ENCODE data around the gene ALDH4A1. TPM values are rescaled to one million over a fixed set of nuclear protein-coding genes. Genes with fewer than 3 reads are reported as not detected.

ALDH4A1 gene
- total RNA-seq, 1 donor from 2014 or later = 11.5 TPM

- Mint-ChIP-seq H3K9me3 (no peaks in the 10 kb centered on the region), H3K27me3 (ENCODE audit: low read depth) (no peaks in the 10 kb centered on the region), H3K27ac (peak overlapping the region; percentile 82)
Observed at GRCh38 chr1:18944810-18945209, 42.5 kb upstream of the ALDH4A1 start.

GRCh38 chr1:18943914-18944572, 41.7 kb upstream of the ALDH4A1 start:
- Mint-ChIP-seq H3K27me3 (ENCODE audit: low read depth) (no peaks in the 10 kb centered on the region), H3K9me3 (no peaks in the 10 kb centered on the region), H3K4me1 (peaks cover 64% of the 10 kb centered on the region), H3K4me3 (no peak overlapping the region), H3K27ac (peak overlapping the region; percentile 43), H3K36me3 (no peaks in the 10 kb centered on the region)
- TF ChIP-seq CTCF (IDR thresholded peaks at IDR 0.05; ENCODE audit: unreplicated experiment) = no peak
- DNase-seq (ENCODE audit: low spot score in 2 of 2, unreplicated experiment in 2 of 2) = no peak

More at GRCh38 chr1:18944810-18945209, 42.5 kb upstream of the ALDH4A1 start:
- no peak for DNase-seq (ENCODE audit: low spot score in 2 of 2, unreplicated experiment in 2 of 2)
- Mint-ChIP-seq H3K36me3 (no peaks in the 10 kb centered on the region), H3K4me3 (peak overlapping the region; percentile 13), H3K4me1 (peaks cover 71% of the 10 kb centered on the region)
- TF ChIP-seq CTCF (IDR thresholded peaks at IDR 0.05; ENCODE audit: unreplicated experiment) = no peak

- Mint-ChIP-seq H3K27ac (no peak overlapping the region), H3K4me3 (no peak overlapping the region), H3K27me3 (ENCODE audit: low read depth) (no peaks in the 10 kb centered on the region), H3K4me1 (peaks cover 57% of the 10 kb centered on the region), H3K9me3 (no peaks in the 10 kb centered on the region), H3K36me3 (no peaks in the 10 kb centered on the region)
- DNase-seq (ENCODE audit: low spot score in 2 of 2, unreplicated experiment in 2 of 2) = no peak
- TF ChIP-seq CTCF (IDR thresholded peaks at IDR 0.05; ENCODE audit: unreplicated experiment) = no peak
Observed at GRCh38 chr1:18943162-18943561, 40.8 kb upstream of the ALDH4A1 start.

GRCh38 chr1:18942340-18942739, 40.0 kb upstream of the ALDH4A1 start:
- Mint-ChIP-seq H3K27me3 (ENCODE audit: low read depth) (no peaks in the 10 kb centered on the region), H3K4me1 (peaks cover 53% of the 10 kb centered on the region), H3K4me3 (no peak overlapping the region), H3K36me3 (no peaks in the 10 kb centered on the region), H3K9me3 (no peaks in the 10 kb centered on the region), H3K27ac (no peak overlapping the region)
- DNase-seq (ENCODE audit: low spot score in 2 of 2, unreplicated experiment in 2 of 2) = no peak
- TF ChIP-seq CTCF (IDR thresholded peaks at IDR 0.05; ENCODE audit: unreplicated experiment) = no peak

- H3K9me3 Mint-ChIP-seq = no peaks in the 10 kb centered on the region
- no peak for TF ChIP-seq CTCF (IDR thresholded peaks at IDR 0.05; ENCODE audit: unreplicated experiment)
- H3K27me3 Mint-ChIP-seq (ENCODE audit: low read depth) = no peaks in the 10 kb centered on the region
- peaks cover 54% of the 10 kb centered on the region for H3K4me1 Mint-ChIP-seq
- no peaks in the 10 kb centered on the region for H3K36me3 Mint-ChIP-seq
- H3K27ac Mint-ChIP-seq = peak overlapping the region; percentile 77
- DNase-seq (ENCODE audit: low spot score in 2 of 2, unreplicated experiment in 2 of 2) = no peak
- no peak overlapping the region for H3K4me3 Mint-ChIP-seq
Observed at GRCh38 chr1:18941221-18942141, 39.1 kb upstream of the ALDH4A1 start.
